HG03342 (cell line): ENCODE measurements around the gene BTG2.
A peak's percentile ranks its signal among the peaks of the same experiment; 100 is the strongest.

Experiments used
- ATAC-seq: cut with Tn5 transposase; IDR thresholded peaks from one replicate; pipeline ENCODE4 v1.9.1; 2021; ENCODE audit warnings: mild to moderate bottlenecking, moderate library complexity; ENCODE audit not compliant: unreplicated experiment

The BTG2 gene

GRCh38 chr1:203276408-203276807 is 28.9 kb upstream of the BTG2 start:
- no peak for ATAC-seq

- ATAC-seq, result no peak
Measured at GRCh38 chr1:203276916-203277545, 28.3 kb upstream of the BTG2 start.

- ATAC-seq, result no peak
Measured at GRCh38 chr1:203278082-203278884, 27.0 kb upstream of the BTG2 start.

- ATAC-seq, result no peak
Measured at GRCh38 chr1:203278885-203279406, 26.4 kb upstream of the BTG2 start.

GRCh38 chr1:203280061-203280460 is 25.3 kb upstream of the BTG2 start:
- ATAC-seq, result no peak

- ATAC-seq, result no peak
Measured at GRCh38 chr1:203281033-203281432, 24.3 kb upstream of the BTG2 start.

- no peak for ATAC-seq
Measured at GRCh38 chr1:203281851-203282661, 23.3 kb upstream of the BTG2 start.

GRCh38 chr1:203282720-203283542 is 22.4 kb upstream of the BTG2 start:
- no peak for ATAC-seq

GRCh38 chr1:203283597-203283996 is 21.7 kb upstream of the BTG2 start:
- ATAC-seq, result no peak

- ATAC-seq, result no peak
Measured at GRCh38 chr1:203284411-203285123, 20.8 kb upstream of the BTG2 start.

GRCh38 chr1:203286161-203286984 is 18.9 kb upstream of the BTG2 start:
- ATAC-seq, result no peak

- peak; percentile 44 for ATAC-seq
Measured at GRCh38 chr1:203287109-203287893, 18.0 kb upstream of the BTG2 start.

- ATAC-seq, result no peak
Measured at GRCh38 chr1:203287898-203288297, 17.4 kb upstream of the BTG2 start.

- ATAC-seq, result no peak
Measured at GRCh38 chr1:203288400-203288799, 16.9 kb upstream of the BTG2 start.

GRCh38 chr1:203289281-203289981 is 15.9 kb upstream of the BTG2 start:
- peak; percentile 52 for ATAC-seq

- ATAC-seq, result no peak
Measured at GRCh38 chr1:203289982-203290260, 15.4 kb upstream of the BTG2 start.

GRCh38 chr1:203290261-203291089 is 14.8 kb upstream of the BTG2 start:
- peak; percentile 37 for ATAC-seq
